ENCODE results near the gene MON2. TPM values are rescaled to one million over a fixed set of nuclear protein-coding genes. Genes with fewer than 3 reads are reported as not detected.
"Not testable (repeated sequence)": the region's sequence is repeated elsewhere in the genome, so short reads cannot be mapped to it uniquely, and the experiment has no call there.

The MON2 gene
- polyA plus RNA-seq, 4 donors, result 47.3 to 68.2 (median 51.8) TPM

- DNase-seq (ENCODE audit: low read depth in 4 of 4, low spot score in 3 of 4), result no peak
Measured at GRCh38 chr12:62468935-62469334, 2.3 kb downstream of the MON2 start.

- DNase-seq (ENCODE audit: low read depth in 4 of 4, low spot score in 3 of 4), result no peak
Measured at GRCh38 chr12:62469704-62470103, 3.1 kb downstream of the MON2 start.

GRCh38 chr12:62471734-62472133 lies 5.1 kb downstream of the MON2 start:
- DNase-seq (ENCODE audit: low read depth in 4 of 4, low spot score in 3 of 4), result no peak

- DNase-seq (ENCODE audit: low read depth in 4 of 4, low spot score in 3 of 4), result no peak
Measured at GRCh38 chr12:62472472-62472871, 5.8 kb downstream of the MON2 start.

GRCh38 chr12:62481843-62482540 lies 15.4 kb downstream of the MON2 start:
- DNase-seq (ENCODE audit: low read depth in 4 of 4, low spot score in 3 of 4), result no peak

- no peak for DNase-seq (ENCODE audit: low read depth in 4 of 4, low spot score in 3 of 4)
Measured at GRCh38 chr12:62482769-62483168, 16.1 kb downstream of the MON2 start.

GRCh38 chr12:62484233-62484632 lies 17.6 kb downstream of the MON2 start:
- DNase-seq (ENCODE audit: low read depth in 4 of 4, low spot score in 3 of 4), result no peak

GRCh38 chr12:62505786-62506185 lies 39.2 kb downstream of the MON2 start:
- no peak for DNase-seq (ENCODE audit: low read depth in 4 of 4, low spot score in 3 of 4)

GRCh38 chr12:62512901-62513300 lies 46.3 kb downstream of the MON2 start:
- DNase-seq (ENCODE audit: low read depth in 4 of 4, low spot score in 3 of 4), result no peak

GRCh38 chr12:62514080-62514479 lies 47.5 kb downstream of the MON2 start:
- not testable (repeated sequence) for DNase-seq (ENCODE audit: low read depth in 4 of 4, low spot score in 3 of 4)

GRCh38 chr12:62516927-62517326 lies 50.3 kb downstream of the MON2 start:
- DNase-seq (ENCODE audit: low read depth in 4 of 4, low spot score in 3 of 4), result no peak

GRCh38 chr12:62517887-62518286 lies 51.3 kb downstream of the MON2 start:
- no peak for DNase-seq (ENCODE audit: low read depth in 4 of 4, low spot score in 3 of 4)

GRCh38 chr12:62519043-62519442 lies 52.4 kb downstream of the MON2 start:
- DNase-seq (ENCODE audit: low read depth in 4 of 4, low spot score in 3 of 4), result no peak

GRCh38 chr12:62520361-62520760 lies 53.7 kb downstream of the MON2 start:
- DNase-seq (ENCODE audit: low read depth in 4 of 4, low spot score in 3 of 4), result no peak

GRCh38 chr12:62522984-62523383 lies 56.4 kb downstream of the MON2 start:
- no peak for DNase-seq (ENCODE audit: low read depth in 4 of 4, low spot score in 3 of 4)

- no peak for DNase-seq (ENCODE audit: low read depth in 4 of 4, low spot score in 3 of 4)
Measured at GRCh38 chr12:62523619-62524018, 57.0 kb downstream of the MON2 start.

GRCh38 chr12:62525271-62525670 lies 58.6 kb downstream of the MON2 start:
- no peak for DNase-seq (ENCODE audit: low read depth in 4 of 4, low spot score in 3 of 4)

GRCh38 chr12:62530596-62530995 lies 64.0 kb downstream of the MON2 start:
- DNase-seq (ENCODE audit: low read depth in 4 of 4, low spot score in 3 of 4), result no peak

- DNase-seq (ENCODE audit: low read depth in 4 of 4, low spot score in 3 of 4), result no peak
Measured at GRCh38 chr12:62532333-62532732, 65.7 kb downstream of the MON2 start.

- no peak for DNase-seq (ENCODE audit: low read depth in 4 of 4, low spot score in 3 of 4)
Measured at GRCh38 chr12:62533087-62533754, 66.6 kb downstream of the MON2 start.

GRCh38 chr12:62533755-62534107 lies 67.1 kb downstream of the MON2 start:
- no peak for DNase-seq (ENCODE audit: low read depth in 4 of 4, low spot score in 3 of 4)

GRCh38 chr12:62536546-62536945 lies 69.9 kb downstream of the MON2 start:
- DNase-seq (ENCODE audit: low read depth in 4 of 4, low spot score in 3 of 4), result no peak

Measured in right renal pelvis (tissue), 4 donors.